Neural progenitor cell (in vitro differentiated cells): ENCODE measurements around the gene SMPD3. TPM values are rescaled to one million over a fixed set of nuclear protein-coding genes. Genes with fewer than 3 reads are reported as not detected.

Experiments used
- DNase-seq: peaks from one replicate; pipeline ENCODE4 v3.0.0-alpha.2; 2016; ENCODE audit warnings: low spot score
- H2AFZ ChIP-seq: fragments of 200-600 bp; sonication (generic); replicated peaks from 2 replicates; pipeline ENCODE4 v1.6.1; 2016; ENCODE audit warnings: antibody characterized with exemption
- H3F3A ChIP-seq: fragments of 200-600 bp; sonication (generic); 2 replicates; pipeline ENCODE4 v1.6.1; 2016; ENCODE audit warnings: antibody characterized with exemption, low read depth
- H3K27ac ChIP-seq: fragments of 200-600 bp; sonication (generic); 2 replicates; pipeline ENCODE4 v1.5.1; 2016; ENCODE audit warnings: mild to moderate bottlenecking
- H3K27me3 ChIP-seq: fragments of 200-600 bp; sonication (generic); 2 replicates; pipeline ENCODE4 v1.6.1; 2016; ENCODE audit warnings: mild to moderate bottlenecking, moderate library complexity
- H3K36me3 ChIP-seq: fragments of 200-600 bp; sonication (generic); 2 replicates; pipeline ENCODE4 v1.5.1; 2016
- H3K4me1 ChIP-seq: fragments of 200-600 bp; sonication (generic); 2 replicates; pipeline ENCODE4 v1.6.1; 2016; ENCODE audit warnings: mixed run types
- H3K4me2 ChIP-seq: fragments of 200-600 bp; sonication (generic); 2 replicates; pipeline ENCODE4 v1.6.1; 2016
- H3K4me3 ChIP-seq: fragments of 200-600 bp; sonication (generic); 2 replicates; pipeline ENCODE4 v1.5.1; 2016
- H3K79me2 ChIP-seq: fragments of 200-600 bp; sonication (generic); 2 replicates; pipeline ENCODE4 v1.6.1; 2016; ENCODE audit warnings: low read depth
- H3K9ac ChIP-seq: fragments of 200-600 bp; sonication (generic); 2 replicates; pipeline ENCODE4 v1.6.1; 2016
- H3K9me3 ChIP-seq: fragments of 200-600 bp; sonication (generic); 2 replicates; pipeline ENCODE4 v1.5.1; 2016; ENCODE audit warnings: low read depth
- H4K20me1 ChIP-seq: fragments of 200-600 bp; sonication (generic); 2 replicates; pipeline ENCODE4 v1.6.1; 2016; ENCODE audit warnings: low read depth
- H3K27ac Mint-ChIP-seq: 3 replicates; pipeline ENCODE4 v1.8.0; 2021; ENCODE audit warnings: mixed read lengths
- H3K27me3 Mint-ChIP-seq: 2 replicates; pipeline ENCODE4 v1.8.0; 2022; ENCODE audit warnings: low read depth, mild to moderate bottlenecking, inconsistent platforms, moderate library complexity, mixed read lengths; ENCODE audit not compliant: insufficient read depth
- H3K36me3 Mint-ChIP-seq: 3 replicates; pipeline ENCODE4 v1.8.0; 2021; ENCODE audit warnings: mixed read lengths
- H3K4me1 Mint-ChIP-seq: 3 replicates; pipeline ENCODE4 v1.8.0; 2021; ENCODE audit warnings: mixed read lengths
- H3K4me3 Mint-ChIP-seq: 3 replicates; pipeline ENCODE4 v1.8.0; 2021; ENCODE audit warnings: mild to moderate bottlenecking, moderate library complexity, mixed read lengths
- H3K9me3 Mint-ChIP-seq: 3 replicates; pipeline ENCODE4 v1.8.0; 2020; ENCODE audit warnings: mixed read lengths
- CTCF ChIP-seq: fragments of 200-600 bp; sonication (generic); IDR thresholded peaks from 2 replicates; pipeline ENCODE4 v1.5.1; 2017; ENCODE audit warnings: antibody characterized with exemption, mild to moderate bottlenecking
- EZH2 ChIP-seq: fragments of 200-600 bp; sonication (generic); IDR thresholded peaks from 2 replicates; pipeline ENCODE4 v1.6.1; 2017; ENCODE audit warnings: antibody characterized with exemption, mild to moderate bottlenecking, moderate library complexity
- EZH2phosphoT487 ChIP-seq: fragments of 200-600 bp; sonication (generic); IDR thresholded peaks from 2 replicates; pipeline ENCODE4 v1.6.1; 2017; ENCODE audit warnings: antibody characterized with exemption
- total RNA-seq: library from RNA; depleted of rRNA; stranded (reverse); fragments of >200 nt; gene quantifications from 2 replicates; pipeline ENCODE4 v1.2.3, GENCODE V29; 2015; ENCODE audit warnings: low replicate concordance

Gene SMPD3
- total RNA-seq, 1 donor from 2014 or later: not detected

GRCh38 chr16:68444056-68444657 lies 4.2 kb downstream of the SMPD3 start:
- Histone ChIP-seq H3K36me3 (no peaks in the 10 kb centered on the region), H3K9me3 (no peaks in the 10 kb centered on the region), H2AFZ (no peak overlapping the region), H3K27me3 (peaks cover 53% of the 10 kb centered on the region), H3K9ac (no peak overlapping the region), H3K27ac (no peak overlapping the region), H3K4me1 (peaks cover 9% of the 10 kb centered on the region), H3F3A (peaks cover 4% of the 10 kb centered on the region), H4K20me1 (peaks cover 30% of the 10 kb centered on the region), H3K4me2 (no peak overlapping the region), H3K79me2 (no peaks in the 10 kb centered on the region), H3K4me3 (no peak overlapping the region)
- H3K9me3 Mint-ChIP-seq: peaks cover 3% of the 10 kb centered on the region
- peaks cover 24% of the 10 kb centered on the region for H3K27me3 Mint-ChIP-seq
- no peak overlapping the region for H3K27ac Mint-ChIP-seq
- DNase-seq: peak; percentile 84
- no peak overlapping the region for H3K4me3 Mint-ChIP-seq
- peaks cover 13% of the 10 kb centered on the region for H3K4me1 Mint-ChIP-seq
- TF ChIP-seq EZH2 (no peak), EZH2phosphoT487 (no peak), CTCF (peak; percentile 5)
- no peaks in the 10 kb centered on the region for H3K36me3 Mint-ChIP-seq

GRCh38 chr16:68436581-68436980 lies 11.7 kb downstream of the SMPD3 start:
- no peaks in the 10 kb centered on the region for H3K4me1 ChIP-seq

GRCh38 chr16:68434624-68435210 lies 13.6 kb downstream of the SMPD3 start:
- Mint-ChIP-seq H3K36me3 (no peaks in the 10 kb centered on the region), H3K27me3 (peaks cover 10% of the 10 kb centered on the region), H3K4me3 (no peak overlapping the region), H3K27ac (no peak overlapping the region), H3K4me1 (no peaks in the 10 kb centered on the region), H3K9me3 (peaks cover 6% of the 10 kb centered on the region)
- no peaks in the 10 kb centered on the region for H3K4me1 ChIP-seq
- TF ChIP-seq CTCF (no peak), EZH2phosphoT487 (no peak), EZH2 (no peak)
- H3K27ac ChIP-seq: no peak overlapping the region
- H4K20me1 ChIP-seq: no peaks in the 10 kb centered on the region
- no peaks in the 10 kb centered on the region for H3K79me2 ChIP-seq
- no peaks in the 10 kb centered on the region for H3K36me3 ChIP-seq
- no peaks in the 10 kb centered on the region for H3K27me3 ChIP-seq
- H3K4me3 ChIP-seq: no peak overlapping the region
- no peak overlapping the region for H3K4me2 ChIP-seq
- no peak overlapping the region for H3K9ac ChIP-seq
- peak overlapping the region; percentile 79 for H2AFZ ChIP-seq
- DNase-seq: no peak
- no peaks in the 10 kb centered on the region for H3F3A ChIP-seq
- no peaks in the 10 kb centered on the region for H3K9me3 ChIP-seq

More at GRCh38 chr16:68436581-68436980, 11.7 kb downstream of the SMPD3 start:
- Histone ChIP-seq H3K4me2 (no peak overlapping the region), H2AFZ (no peak overlapping the region), H3K9me3 (no peaks in the 10 kb centered on the region), H3K27ac (no peak overlapping the region), H3K9ac (no peak overlapping the region), H4K20me1 (no peaks in the 10 kb centered on the region), H3K4me3 (no peak overlapping the region), H3K36me3 (no peaks in the 10 kb centered on the region), H3K27me3 (peaks cover 14% of the 10 kb centered on the region), H3K79me2 (no peaks in the 10 kb centered on the region), H3F3A (no peaks in the 10 kb centered on the region)
- H3K4me3 Mint-ChIP-seq: no peak overlapping the region
- no peak overlapping the region for H3K27ac Mint-ChIP-seq
- peaks cover 7% of the 10 kb centered on the region for H3K27me3 Mint-ChIP-seq
- peaks cover 6% of the 10 kb centered on the region for H3K9me3 Mint-ChIP-seq
- no peaks in the 10 kb centered on the region for H3K36me3 Mint-ChIP-seq
- DNase-seq: peak; percentile 30
- TF ChIP-seq CTCF: peak; percentile 46
- TF ChIP-seq EZH2: no peak
- TF ChIP-seq EZH2phosphoT487: no peak
- H3K4me1 Mint-ChIP-seq: no peaks in the 10 kb centered on the region
